ENCODE measurements around the gene PNPLA6.

- TF ChIP-seq REST (IDR thresholded peaks at IDR 0.05; ENCODE audit: insufficient read depth in 1 of 2, low read depth in 2 of 2, low read length in 1 of 2) (no peak), TCF7L2 (IDR thresholded peaks at IDR 0.05; ENCODE audit: low read depth, low read length) (no peak)
- TF ChIP-seq, protein P1, sequence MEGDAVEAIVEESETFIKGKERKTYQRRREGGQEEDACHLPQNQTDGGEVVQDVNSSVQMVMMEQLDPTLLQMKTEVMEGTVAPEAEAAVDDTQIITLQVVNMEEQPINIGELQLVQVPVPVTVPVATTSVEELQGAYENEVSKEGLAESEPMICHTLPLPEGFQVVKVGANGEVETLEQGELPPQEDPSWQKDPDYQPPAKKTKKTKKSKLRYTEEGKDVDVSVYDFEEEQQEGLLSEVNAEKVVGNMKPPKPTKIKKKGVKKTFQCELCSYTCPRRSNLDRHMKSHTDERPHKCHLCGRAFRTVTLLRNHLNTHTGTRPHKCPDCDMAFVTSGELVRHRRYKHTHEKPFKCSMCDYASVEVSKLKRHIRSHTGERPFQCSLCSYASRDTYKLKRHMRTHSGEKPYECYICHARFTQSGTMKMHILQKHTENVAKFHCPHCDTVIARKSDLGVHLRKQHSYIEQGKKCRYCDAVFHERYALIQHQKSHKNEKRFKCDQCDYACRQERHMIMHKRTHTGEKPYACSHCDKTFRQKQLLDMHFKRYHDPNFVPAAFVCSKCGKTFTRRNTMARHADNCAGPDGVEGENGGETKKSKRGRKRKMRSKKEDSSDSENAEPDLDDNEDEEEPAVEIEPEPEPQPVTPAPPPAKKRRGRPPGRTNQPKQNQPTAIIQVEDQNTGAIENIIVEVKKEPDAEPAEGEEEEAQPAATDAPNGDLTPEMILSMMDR (IDR thresholded peaks at IDR 0.05) = no peak
Observed at GRCh38 chr19:7540761-7541474, 5.4 kb downstream of the PNPLA6 start.

Measured in Panc1 (cell line).